Breast epithelium (tissue), 3 donors: ENCODE results near the gene DRAXIN.

Source experiments
- POLR2A ChIP-seq: fragments of 450-650 bp; IDR thresholded peaks from one replicate; pipeline ENCODE4 v1.6.1; 2016; ENCODE audit warnings: antibody characterized with exemption, mild to moderate bottlenecking, moderate library complexity
- POLR2AphosphoS5 ChIP-seq, 3 donors: sonication (generic); formaldehyde crosslinking; IDR thresholded peaks; one replicate each; pipeline ENCODE4 v1.6.1; 2017; ENCODE audit warnings: antibody characterized with exemption in 3 of 3
- TF ChIP-seq, protein P1 (sequence below), 3 donors: fragments of 450-650 bp; IDR thresholded peaks; one replicate each; pipeline ENCODE4 v1.5.1; 2016 to 2017; ENCODE audit warnings: antibody characterized with exemption in 3 of 3, mild to moderate bottlenecking in 3 of 3, moderate library complexity in 3 of 3

DNA sequence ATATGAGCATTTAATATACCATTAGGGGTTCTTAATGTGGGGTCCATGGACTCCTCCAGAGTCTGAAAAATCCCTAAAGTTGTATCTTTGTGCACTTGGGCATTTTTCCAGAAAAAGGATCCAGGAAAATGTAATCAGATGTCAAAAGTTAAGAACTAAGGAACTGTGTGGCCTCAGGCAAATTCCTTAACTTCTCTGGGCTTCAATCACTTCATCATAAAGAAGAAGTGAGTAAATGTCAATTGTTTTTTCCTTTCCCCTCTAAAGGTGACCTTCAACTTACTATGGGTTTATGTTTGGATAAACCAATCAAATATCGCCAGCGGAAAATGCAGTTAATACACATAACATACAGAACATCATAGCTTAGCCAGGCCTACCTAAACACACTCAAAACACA lies 13.1 kb upstream of the DRAXIN start:
- TF ChIP-seq, protein P1, sequence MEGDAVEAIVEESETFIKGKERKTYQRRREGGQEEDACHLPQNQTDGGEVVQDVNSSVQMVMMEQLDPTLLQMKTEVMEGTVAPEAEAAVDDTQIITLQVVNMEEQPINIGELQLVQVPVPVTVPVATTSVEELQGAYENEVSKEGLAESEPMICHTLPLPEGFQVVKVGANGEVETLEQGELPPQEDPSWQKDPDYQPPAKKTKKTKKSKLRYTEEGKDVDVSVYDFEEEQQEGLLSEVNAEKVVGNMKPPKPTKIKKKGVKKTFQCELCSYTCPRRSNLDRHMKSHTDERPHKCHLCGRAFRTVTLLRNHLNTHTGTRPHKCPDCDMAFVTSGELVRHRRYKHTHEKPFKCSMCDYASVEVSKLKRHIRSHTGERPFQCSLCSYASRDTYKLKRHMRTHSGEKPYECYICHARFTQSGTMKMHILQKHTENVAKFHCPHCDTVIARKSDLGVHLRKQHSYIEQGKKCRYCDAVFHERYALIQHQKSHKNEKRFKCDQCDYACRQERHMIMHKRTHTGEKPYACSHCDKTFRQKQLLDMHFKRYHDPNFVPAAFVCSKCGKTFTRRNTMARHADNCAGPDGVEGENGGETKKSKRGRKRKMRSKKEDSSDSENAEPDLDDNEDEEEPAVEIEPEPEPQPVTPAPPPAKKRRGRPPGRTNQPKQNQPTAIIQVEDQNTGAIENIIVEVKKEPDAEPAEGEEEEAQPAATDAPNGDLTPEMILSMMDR (IDR thresholded peaks at IDR 0.05) = no peak
- TF ChIP-seq POLR2A (no peak), POLR2AphosphoS5 (IDR thresholded peaks at IDR 0.05) (no peak)
